Hepatic stellate cell (primary cell): ENCODE results near the gene SOX13.

Experiments used
- DNase-seq: peaks from one replicate; pipeline ENCODE4 v3.0.0; 2011; ENCODE audit warnings: low spot score

SOX13 gene

GRCh38 chr1:204132718-204133117 lies 59.8 kb downstream of the SOX13 start:
- DNase-seq: no peak

GRCh38 chr1:204134103-204134502 lies 61.2 kb downstream of the SOX13 start:
- no peak for DNase-seq

- DNase-seq: no peak
Observed at GRCh38 chr1:204136814-204137213, 63.9 kb downstream of the SOX13 start.

DNA sequence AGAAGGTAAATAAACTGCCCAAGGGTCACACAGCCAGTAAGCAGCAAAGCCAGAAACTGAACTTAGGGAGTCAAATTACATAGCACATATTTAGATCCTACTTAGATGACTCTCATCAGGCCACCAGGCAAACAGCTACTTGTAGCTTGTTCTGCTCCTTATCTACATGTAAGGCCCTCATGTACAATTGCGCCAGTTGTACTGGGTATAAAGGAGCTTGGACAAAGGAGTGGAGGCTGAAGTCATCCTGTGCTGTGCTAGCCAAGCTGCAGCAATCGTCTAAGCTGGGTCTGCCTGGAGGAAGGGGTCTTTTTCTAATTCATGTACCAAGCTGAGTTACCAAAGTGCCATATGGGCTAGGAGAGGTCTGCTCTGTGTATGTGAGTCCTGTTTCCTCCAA lies 66.2 kb downstream of the SOX13 start:
- DNase-seq: no peak

GRCh38 chr1:204139952-204140351 lies 67.0 kb downstream of the SOX13 start:
- no peak for DNase-seq

DNA sequence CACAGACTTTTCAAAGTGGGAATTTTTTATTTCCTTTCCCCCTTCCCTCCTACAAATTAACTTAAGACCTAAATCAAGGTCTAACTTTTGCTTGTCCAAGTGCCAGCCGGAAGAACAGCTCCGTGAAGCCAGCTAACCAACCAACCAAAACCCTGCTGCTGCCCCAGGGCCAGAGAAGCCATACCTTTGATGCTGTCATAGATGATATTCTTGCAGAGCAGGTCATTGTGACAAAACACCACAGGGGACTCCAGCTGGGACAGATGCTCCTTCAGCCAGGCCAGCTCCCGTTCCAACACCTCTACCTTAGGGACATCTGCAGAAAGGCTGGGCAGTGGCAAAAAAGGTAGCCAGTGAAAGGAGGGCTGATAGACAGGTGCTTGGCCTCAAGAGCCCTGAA lies 68.2 kb downstream of the SOX13 start:
- DNase-seq: no peak

DNA sequence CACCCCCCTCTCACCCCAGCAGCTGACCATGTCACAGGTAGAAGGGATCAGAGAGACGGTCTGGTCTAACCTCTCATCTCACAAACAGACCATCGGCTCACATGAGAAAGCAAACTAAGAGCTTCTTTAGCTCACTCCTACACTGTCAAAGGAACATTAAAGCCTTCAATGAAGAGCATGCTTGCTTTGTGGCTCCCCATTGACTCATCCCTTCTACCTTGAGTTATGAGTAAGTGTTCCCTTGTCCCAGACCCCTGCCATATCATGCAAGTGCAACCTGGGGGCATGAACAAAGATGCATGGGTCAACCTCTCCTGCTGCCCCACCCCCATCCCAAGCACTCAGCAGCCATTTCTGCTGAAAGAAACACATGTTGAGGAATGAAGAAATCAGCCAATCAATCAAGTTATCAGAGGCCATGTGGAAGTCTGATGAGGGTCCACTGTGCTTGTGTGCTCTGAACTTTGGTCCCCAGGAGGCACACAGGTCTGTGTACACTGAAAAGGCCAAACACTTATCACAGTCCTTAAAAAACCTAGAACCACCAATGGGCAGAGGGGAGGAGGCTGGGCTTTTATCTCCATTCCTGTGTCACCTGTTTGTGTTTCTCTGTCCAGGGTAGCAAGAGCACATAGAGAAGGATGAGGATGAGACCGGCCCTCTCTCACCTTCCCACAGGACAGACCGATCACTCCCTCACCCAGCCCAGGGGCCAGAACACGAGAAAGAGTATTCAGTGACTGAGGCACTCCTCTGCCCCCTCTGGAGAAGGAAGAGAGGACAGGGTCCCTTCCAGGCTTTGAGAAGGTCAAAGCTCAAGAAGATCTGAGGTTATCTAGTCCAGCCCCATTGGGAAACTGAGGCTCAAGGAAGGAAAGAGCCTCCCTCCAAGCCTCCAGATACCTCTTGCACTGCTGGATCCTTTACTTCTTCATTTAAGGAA lies 69.4 kb downstream of the SOX13 start:
- DNase-seq: no peak

DNA sequence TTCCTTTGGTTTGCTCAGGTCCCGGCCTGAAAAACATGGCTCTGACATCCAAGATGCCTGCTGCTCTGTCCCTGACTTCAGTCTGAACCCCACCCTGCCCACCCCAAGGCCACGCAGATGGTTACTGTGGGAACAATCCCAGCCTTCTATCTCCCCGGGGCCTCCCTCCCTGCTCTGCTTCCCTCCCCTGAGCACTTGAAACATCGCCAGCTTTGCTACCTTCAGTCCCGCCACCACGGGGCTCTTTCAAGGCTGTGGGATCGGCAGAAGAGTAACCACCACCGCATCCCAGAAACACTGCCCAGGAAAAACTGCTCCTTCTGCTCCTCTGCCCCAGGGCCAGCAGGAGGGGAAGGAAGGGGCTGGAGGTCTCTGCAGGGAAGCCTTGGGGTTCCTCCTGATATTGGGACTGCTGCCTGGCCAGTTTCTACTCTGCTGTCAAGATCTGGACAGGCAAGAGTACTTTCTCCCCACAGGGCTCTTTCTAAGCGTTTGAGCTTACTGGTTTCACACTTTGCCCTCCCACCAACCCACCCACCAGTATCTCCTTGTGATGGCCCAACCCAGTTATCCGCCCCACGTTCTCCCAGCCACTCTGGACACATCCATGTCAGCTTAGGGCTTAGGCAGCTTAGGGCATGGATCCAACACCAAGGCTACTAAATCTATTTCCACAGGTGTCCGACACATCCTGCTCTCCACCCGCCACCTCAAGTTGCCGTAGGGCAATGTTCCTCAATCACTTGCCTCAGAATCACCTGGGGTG lies 70.5 kb downstream of the SOX13 start:
- DNase-seq: no peak

- no peak for DNase-seq
Observed at GRCh38 chr1:204145033-204145504, 72.2 kb downstream of the SOX13 start.

- DNase-seq: no peak
Observed at GRCh38 chr1:204146309-204146708, 73.4 kb downstream of the SOX13 start.

GRCh38 chr1:204146965-204147364 lies 74.0 kb downstream of the SOX13 start:
- DNase-seq: no peak

DNA sequence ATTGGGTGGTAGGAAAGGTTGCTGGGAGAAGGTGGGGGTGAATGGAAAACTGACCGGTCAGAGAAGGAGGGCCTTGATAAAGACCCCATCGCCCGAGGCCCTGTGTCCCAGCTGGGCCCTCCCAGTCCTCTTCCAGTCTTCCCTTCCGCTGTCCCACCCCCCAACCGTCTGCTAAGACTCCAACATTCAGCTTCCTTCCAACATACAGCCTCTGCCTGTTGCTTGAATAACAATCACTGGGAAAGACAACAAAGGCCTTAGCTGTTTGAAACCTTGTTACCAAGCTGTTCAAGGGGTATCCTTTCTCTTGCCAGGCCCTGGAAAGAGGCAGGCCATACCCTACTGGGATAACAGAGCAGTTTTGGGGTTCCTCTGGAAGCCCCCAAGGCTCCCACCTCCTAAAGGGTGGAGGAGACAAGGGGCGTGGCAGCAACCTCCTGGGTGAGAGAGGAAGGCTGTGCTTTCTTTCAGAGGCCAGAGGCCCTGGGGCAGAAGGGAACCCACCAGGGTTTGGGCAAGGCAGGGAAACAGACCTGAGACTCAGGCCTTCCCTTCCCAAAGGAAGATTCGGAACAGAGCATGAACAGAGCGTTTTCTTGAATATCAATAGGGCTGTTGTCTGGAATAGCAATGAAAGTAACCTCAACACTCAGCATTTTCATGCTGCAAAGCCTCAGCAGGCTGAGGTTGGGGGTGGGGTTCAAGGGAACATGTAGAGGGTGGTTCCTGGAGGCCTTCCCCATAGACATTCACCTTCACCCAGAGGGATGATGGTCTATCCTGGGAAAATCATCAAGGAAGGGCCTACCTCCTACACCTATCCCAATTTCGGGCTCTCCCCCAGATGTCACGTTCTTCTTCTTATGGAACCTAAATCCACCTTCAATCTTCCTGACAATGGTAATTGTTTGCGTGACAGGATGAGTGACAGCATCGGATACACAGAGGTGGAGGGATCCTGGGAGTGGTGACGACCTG lies 74.8 kb downstream of the SOX13 start:
- no peak for DNase-seq

DNA sequence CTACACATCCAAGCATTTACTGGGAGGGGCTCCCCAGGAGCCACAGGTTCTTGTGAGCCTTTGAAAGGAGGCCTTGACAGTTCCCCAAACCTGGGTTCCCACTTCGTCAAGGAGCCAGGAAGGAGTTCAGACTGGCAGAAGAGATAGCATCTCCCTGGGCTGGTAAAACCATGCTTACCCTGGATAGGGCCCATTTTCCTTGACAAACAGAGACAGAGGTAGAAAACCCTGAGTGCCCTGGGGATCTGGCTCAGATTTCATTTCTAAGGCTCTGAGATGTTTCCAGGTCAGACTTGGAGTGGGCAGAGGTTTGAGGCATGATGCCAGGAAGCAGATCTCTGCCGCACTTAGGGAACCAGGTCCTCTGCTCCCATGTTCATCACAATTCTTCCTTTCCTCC lies 76.2 kb downstream of the SOX13 start:
- no peak for DNase-seq

GRCh38 chr1:204149635-204150565 lies 77.0 kb downstream of the SOX13 start:
- DNase-seq: no peak

DNA sequence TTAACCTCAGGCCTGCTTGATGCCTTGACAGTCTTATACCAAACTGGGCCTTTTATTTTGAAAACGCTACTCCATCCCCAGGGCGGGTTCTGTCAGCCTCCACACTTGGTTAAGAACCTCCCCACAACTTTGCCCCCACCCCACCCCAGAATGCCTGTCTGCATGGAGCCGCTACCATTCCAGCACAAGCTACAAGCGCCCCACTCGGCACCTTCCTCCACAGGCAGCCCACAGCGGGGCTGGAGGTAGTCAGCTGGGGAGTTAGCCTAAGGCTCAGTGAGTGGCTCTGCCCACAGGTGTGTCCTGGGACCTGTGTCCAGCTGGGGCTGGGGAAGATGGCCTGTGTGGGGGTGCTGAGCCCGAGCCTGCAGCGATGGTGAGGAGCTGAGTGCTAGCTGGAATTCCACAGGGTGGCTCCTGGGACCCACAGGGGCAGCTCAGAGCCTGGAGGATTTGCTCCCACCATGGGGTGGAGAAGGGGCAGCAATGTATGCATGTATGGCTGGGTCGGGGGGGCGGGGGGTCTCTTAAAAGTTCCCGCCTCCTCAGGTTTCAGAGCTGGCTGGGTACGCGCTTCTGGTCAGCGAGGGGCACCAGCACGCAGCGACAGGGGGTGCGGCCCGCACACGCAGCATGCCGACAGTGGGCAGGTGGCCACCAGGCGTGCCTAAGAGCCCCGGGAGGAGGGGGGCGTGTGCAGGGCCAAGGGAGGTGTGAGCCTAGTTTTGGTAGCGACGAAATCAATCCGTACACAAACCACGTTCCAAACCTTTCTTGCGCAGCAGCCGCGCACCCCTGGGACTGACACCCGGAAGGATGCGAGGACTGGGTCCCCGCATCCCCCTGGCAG lies 78.0 kb downstream of the SOX13 start:
- DNase-seq: no peak

- DNase-seq: peak; percentile 87
Observed at GRCh38 chr1:204151552-204152309, 78.8 kb downstream of the SOX13 start, which contains the start of gene ETNK2. Gene ETNK2 (minus strand): TSS chr1:204152044. CDS start chr1:204151852, 192 bp downstream.

DNA sequence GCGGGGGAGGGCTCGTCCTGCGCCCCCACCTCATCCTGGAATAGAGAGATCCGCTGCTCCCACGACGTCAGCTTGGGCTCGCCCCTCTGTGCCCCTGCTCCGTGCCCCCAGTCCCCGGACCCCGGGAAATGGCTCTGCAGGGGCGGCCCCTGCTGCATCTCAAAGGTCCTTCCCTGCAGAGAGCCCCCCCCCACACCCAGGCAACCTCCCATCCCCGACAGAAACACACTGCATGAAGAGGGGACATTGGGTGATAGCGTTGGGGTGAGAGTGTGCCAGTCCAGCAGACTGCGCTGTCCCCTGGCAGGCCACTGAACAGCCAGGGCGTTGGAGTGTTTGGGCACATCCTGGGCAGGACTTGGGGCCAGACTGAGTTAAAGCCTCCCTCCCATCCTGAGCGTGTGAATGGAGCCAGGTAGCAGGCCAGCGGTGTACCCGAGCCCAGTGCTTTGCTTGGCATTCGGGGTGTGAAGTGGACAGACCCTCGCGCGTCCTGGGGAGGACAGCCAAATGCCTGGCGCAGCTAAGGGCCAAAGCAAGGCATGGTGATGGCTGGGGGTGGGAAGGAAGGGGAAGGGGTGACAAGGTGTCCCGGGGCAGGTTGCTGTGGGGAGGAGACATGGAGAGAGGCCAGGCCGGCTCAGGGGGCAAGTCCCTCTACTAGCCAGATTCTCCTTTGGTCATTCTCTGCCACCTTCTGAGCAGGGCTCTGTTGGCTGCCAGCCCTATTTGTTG lies 79.6 kb downstream of the SOX13 start:
- no peak for DNase-seq

GRCh38 chr1:204153667-204154066 lies 80.8 kb downstream of the SOX13 start:
- no peak for DNase-seq
